TTC549 (cell line): ENCODE results near the gene TTC31.

Experiments
- FAIRE-seq: peaks from 2 replicates; lab custom pipeline; 2012; peaks lifted over from hg19 to GRCh38; lab: Jason Lieb, UNC

TTC31 gene

GRCh38 chr2:74526649-74527230, 43.9 kb downstream of the TTC31 start:
- no peak for FAIRE-seq

- FAIRE-seq: no peak
Observed at GRCh38 chr2:74527741-74528140, 44.9 kb downstream of the TTC31 start.

- FAIRE-seq: no peak
Observed at GRCh38 chr2:74528600-74529356, 45.9 kb downstream of the TTC31 start.

GRCh38 chr2:74529357-74530238, 46.7 kb downstream of the TTC31 start, which contains the start of the genes AUP1 and HTRA2:
Gene AUP1, minus strand, starts transcription at chr2:74529706. Its CDS starts 77 bp downstream, at chr2:74529629.
Gene HTRA2, plus strand, starts transcription at chr2:74529933. Its CDS starts 74 bp downstream, at chr2:74530007.
- peak; percentile 90 for FAIRE-seq

GRCh38 chr2:74530239-74531187, 47.6 kb downstream of the TTC31 start:
- no peak for FAIRE-seq

- no peak for FAIRE-seq
Observed at GRCh38 chr2:74531666-74532065, 48.8 kb downstream of the TTC31 start.

- FAIRE-seq: peak; percentile 84
Observed at GRCh38 chr2:74532222-74532621, 49.3 kb downstream of the TTC31 start.

GRCh38 chr2:74533464-74533863, 50.6 kb downstream of the TTC31 start:
- no peak for FAIRE-seq

- FAIRE-seq: no peak
Observed at GRCh38 chr2:74534411-74534810, 51.5 kb downstream of the TTC31 start.

GRCh38 chr2:74535440-74535965, 52.6 kb downstream of the TTC31 start:
- FAIRE-seq: no peak

- no peak for FAIRE-seq
Observed at GRCh38 chr2:74536166-74536950, 53.5 kb downstream of the TTC31 start.

GRCh38 chr2:74537140-74537539, 54.3 kb downstream of the TTC31 start:
- FAIRE-seq: no peak

GRCh38 chr2:74538881-74539339, 56.0 kb downstream of the TTC31 start:
- no peak for FAIRE-seq

GRCh38 chr2:74540291-74540690, 57.4 kb downstream of the TTC31 start:
- FAIRE-seq: no peak

GRCh38 chr2:74542978-74543377, 60.1 kb downstream of the TTC31 start:
- FAIRE-seq: no peak
